Stromal cell of bone marrow (primary cell): ENCODE measurements around the gene ASB13.
"Not testable (repeated sequence)": the region's sequence is repeated elsewhere in the genome, so short reads cannot be mapped to it uniquely, and the experiment has no call there.

Experiments used
- DNase-seq: peaks from one replicate; pipeline ENCODE4 v3.0.0-alpha.2; 2012; ENCODE audit warnings: low read depth

The ASB13 gene

DNA sequence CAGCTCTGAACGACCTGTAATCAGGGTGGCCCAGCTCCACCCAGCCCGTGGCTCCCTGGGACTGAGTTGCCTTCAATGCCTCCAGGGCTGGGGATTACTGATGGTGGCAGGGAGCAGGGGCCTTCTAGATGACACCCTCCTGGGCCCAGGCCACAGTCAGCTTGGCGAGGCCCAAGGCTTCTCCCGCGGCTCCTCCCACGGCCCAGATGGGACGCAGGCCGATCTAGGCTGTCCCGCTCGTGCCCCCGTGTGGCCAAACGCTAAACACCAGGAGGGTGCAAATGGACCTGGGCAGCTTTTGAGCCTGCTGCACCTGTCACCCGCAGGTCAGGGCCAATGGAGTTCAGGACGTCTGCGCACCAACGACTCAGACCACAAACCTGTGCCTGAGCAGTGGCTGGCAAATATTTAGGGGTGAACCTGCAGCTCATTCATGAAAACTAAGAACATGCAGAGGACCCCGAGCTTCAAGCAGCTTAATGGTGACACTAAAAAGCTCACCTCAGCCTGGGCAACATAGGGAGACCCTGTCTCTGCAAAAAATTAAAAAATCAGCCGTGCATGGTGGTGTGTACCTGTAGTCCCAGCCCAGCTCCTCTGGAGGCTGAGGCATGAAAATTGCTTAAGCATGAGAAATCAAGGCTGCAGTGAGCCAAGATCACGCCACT, 43.2 kb downstream of the ASB13 start:
- peak; percentile 69 for DNase-seq

DNA sequence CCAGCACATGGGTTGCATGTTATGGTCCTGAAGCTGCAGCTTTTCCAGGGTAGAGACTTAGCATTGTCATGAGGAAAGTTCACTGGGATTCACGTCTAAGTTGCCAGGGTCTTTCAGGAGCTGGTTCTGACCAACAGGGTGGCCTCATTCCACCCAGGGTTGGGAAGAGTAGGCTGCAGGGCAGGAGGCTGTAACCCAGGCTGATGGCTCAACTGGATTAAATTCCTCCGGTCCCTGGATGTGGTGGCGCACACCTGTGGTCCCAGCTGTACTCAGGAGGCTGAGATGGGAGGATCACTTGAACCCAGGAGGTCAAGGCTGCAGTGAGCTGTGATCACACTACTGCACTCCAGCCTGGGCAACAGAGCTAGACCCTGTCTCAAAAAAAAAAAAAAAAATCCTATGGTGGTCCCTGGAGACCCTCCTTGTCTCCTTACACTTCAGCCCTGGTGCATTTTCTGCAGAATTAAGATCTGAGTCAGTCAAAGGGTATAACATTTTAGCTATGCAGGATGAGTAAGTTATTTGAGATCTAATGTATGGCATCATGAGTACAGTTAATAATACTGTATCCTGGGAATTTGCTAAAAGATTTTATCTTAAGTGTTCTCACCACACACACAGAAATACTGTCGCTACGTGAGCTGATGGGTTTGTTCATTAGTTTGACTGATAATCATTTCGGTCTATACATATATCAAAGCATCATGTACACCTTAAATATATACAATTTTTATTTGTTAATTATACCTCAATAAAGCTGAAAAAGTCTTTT, 44.0 kb downstream of the ASB13 start:
- DNase-seq, result no peak

DNA sequence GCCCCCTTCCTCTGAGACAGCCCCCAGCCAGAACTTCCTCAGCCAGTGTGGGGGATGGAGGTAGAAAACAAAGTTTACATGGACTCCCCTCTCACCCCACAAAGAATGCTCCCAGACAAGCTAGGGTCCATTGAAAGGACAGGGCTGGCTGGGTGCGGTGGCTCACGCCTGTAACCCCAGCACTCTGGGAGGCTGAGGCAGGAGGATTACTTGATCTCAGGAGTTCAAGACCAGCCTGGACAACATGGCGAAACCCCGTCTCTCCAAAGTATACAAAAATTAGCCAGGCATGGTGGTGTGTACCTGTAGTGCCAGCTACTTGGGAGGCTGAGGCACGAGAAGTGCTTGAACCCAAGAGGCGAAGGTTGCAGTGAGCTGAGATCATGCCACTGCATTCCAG, 45.0 kb downstream of the ASB13 start:
- DNase-seq, result not testable (repeated sequence)

DNA sequence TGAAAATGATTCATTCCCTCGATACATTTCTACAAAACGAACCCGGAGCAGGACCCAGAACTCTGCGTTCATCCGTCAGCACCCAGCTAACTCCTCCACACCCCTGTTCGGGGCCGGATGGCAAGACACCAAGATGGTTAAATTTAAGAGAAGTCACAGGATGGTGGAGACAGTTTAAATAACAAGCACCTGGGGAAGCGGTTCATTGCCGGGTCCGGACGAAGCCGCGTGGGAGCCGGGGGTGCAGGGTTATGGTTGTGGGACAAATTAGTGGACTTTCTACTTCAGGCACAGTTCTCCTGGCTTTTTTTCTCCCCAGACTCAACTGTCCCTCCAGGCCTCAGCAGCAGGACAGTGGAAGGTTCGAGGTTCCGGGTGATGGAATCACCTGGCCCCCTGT, 45.4 kb downstream of the ASB13 start:
- no peak for DNase-seq

DNA sequence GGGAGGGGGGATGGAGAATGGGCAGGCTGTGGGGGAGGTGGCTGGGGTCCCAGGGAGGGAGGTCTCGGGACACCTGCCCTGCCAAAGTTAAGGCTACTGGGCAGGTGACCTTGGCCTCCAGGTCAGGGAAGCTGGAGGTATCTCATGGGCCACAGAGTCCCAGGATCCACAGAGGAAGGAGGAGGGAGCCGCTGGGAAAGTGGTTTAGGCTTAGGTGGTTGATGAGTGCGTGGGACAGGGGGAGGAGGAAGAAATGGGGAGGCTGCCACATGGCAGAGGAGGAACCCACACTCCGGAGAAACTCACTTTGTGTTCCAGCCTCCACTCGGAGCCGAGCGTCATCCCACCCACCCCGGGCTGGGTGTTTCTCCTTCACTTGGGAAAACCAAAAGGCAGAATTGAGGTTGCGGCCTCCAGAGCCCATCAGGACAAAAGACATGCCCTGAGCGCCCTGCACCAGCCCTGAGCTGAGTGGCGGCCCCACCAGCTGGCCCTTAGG, 46.1 kb downstream of the ASB13 start:
- DNase-seq, result no peak

DNA sequence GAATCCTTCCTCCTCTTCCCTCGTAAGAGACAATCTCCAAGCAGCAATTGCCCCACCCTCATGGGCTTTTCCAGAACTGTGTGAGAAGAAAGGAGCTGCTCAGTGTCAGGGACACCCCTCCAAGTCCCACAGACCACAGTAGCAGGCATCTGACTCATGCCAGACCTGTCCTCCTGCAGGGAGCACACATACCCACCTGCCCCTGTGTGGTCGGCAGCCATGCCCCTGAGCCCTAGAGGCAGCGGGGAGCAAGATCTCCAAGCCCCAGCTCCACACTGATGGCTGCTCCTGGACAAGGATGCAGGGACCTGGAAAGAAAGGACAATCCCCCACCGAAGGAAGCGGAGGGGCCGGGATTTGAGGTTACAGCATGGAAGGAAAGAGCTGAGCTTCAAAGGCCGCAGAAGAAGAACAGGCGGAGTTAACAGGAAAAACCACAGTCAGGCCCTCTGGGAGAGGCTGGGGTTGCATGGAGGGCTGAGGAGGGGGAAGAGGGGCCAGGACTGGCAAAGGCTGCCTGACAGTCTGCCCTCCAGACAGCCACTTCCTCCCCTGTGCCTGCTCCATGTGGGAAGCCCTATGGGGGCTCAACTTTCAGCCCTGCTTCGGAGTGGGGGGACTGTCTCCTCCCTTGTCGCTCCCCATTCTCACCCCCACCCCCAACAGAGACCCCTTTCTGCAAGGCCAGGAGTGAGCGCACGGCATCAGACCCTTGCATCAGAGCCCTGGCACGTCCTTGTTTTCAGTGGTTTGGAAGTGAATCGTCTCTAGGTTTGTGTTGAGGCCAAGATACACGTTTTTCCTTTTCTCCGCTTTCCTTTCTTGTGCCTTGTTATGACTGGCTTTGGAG, 46.8 kb downstream of the ASB13 start:
- peak; percentile 83 for DNase-seq

DNA sequence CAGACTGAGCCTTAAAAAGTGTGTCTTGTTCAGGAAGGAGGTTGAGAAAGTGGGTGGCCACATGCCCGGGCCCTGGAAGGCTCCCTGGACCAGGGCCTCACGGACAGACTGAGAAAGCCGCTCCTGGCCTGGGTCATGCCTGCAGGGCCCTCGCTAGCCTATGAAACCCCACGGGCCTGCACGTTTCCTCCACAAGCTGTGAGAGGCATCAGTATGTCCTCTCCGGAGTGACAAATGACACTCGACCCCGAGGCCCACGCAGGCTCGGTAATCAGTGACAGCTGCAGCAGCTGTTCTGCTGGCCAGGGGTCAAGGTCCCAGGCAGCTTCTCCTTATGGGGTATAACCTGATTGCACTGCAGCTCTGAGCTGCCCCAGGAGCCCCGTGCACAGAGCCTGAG, 47.6 kb downstream of the ASB13 start:
- DNase-seq, result no peak

DNA sequence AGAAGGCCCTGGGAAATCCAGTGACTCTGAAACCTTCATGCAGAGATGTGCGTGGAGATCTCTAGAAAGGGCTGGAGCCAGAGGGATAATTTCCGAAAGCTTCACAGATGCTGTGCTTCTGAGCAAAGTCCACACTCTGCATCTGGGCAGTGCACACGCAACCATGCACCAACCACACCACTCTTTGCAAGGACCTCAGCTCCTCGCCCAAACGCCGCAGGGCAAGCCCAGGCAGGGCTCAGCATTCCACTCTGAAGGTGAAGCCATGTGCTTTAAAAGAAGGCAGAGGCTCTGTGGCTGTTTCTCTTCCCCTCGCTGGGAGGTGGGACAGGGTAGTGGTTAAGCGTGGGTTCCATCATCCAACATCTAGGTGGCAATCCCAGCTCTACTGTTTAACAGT, 48.4 kb downstream of the ASB13 start:
- DNase-seq, result no peak

DNA sequence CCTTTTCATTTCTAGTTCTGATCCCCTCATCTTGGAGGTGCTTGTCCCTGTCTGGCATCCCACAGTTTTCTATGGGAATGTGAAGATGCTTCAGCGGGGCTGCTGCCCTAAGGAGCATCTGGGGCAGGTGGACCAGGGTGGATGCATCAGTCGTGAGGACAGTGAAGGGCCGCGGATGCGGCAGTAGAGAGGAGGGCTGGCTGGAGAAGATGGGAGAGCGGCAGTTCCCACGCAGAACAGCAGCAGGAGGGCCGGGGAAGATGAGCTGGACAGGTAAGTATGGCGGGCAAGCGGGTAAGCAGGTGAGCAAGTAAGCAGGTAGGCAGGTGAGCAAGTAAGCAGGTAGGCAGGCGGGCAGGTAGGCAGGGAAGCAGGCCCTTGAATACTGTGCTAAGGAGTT, 48.9 kb downstream of the ASB13 start:
- DNase-seq, result no peak

DNA sequence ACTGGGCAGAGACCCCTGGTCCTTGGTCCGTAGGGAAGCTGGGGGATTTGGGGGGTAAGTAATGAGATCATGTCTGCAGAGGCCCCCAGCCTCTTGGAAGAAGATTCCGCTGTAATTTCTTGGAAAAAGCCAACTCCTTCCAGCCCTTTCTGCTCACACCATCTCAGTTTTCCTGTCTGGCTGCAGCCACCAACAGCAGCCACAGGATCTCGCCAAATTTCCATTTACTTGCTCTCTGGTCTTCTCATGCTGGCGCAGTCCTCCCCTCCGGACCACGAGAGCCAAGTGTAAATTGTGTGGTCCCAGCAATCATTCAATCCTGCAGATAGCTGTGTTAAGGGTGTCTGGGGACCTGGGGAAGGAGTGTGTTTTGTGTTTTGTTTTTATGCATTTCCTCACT, 49.6 kb downstream of the ASB13 start:
- DNase-seq, result no peak

DNA sequence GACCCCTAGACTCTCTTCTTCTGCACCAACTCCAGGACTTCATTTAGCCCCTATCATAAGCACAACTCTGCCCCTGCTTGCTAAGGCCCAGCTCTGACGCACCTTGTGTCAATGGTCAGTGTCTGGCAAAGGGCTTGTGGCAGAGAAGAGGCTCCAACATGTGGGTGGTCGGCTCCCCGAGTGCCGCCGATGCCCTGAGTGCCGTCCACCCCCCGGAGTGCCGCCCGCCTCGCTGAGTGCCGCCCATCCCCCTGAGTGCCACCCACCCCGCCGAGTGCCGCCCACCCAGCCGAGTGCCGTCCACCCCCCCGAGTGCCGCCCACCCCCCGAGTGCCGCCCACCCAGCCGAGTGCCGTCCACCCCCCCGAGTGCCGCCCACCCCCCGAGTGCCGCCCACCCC, 50.3 kb downstream of the ASB13 start:
- DNase-seq, result no peak

DNA sequence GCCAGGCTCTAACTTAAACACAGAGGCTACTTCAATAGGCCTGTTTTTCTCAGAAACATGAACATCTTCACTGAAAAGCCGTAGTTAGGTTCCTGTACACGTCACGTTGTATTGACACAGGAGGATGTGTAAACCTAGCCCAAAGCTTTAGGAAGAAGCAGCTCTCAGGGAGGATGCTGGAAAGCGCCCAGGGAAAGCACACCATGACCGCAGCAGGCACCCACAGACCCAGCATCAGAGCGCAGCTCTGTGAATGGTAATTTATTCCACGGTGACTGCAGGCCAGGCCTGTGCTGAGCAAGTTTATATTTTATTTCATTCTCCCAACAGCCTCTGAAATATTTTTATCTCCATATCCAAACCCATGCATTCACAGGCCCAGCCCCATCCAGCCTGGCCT, 51.1 kb downstream of the ASB13 start:
- DNase-seq, result peak; percentile 67

DNA sequence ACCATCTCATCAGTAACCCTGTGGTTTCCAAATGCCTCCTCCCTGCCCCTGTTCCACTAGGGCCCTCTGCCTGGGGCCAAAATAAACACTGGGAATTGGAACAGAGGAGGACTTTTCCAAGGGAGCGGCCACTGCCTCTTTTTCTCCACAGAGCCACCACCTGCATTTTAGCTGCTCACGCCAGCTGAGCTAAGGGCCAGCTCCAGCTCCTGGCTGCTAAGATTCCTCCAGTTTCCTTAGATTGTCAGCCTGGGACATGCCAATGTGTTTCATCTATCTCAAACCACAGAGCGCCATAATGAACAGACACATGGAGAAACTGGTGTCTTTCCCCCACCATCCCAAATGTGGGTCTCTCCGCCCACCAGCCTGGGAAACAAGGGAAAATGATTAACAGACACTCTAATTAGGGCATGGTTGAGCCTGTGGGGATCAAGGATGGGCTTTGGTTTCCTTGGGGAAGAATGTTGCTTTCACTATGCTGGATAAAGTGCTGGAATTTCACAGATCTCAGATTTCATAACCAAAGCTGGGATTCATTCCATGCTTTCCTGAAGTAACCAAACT, 52.2 kb downstream of the ASB13 start:
- no peak for DNase-seq

DNA sequence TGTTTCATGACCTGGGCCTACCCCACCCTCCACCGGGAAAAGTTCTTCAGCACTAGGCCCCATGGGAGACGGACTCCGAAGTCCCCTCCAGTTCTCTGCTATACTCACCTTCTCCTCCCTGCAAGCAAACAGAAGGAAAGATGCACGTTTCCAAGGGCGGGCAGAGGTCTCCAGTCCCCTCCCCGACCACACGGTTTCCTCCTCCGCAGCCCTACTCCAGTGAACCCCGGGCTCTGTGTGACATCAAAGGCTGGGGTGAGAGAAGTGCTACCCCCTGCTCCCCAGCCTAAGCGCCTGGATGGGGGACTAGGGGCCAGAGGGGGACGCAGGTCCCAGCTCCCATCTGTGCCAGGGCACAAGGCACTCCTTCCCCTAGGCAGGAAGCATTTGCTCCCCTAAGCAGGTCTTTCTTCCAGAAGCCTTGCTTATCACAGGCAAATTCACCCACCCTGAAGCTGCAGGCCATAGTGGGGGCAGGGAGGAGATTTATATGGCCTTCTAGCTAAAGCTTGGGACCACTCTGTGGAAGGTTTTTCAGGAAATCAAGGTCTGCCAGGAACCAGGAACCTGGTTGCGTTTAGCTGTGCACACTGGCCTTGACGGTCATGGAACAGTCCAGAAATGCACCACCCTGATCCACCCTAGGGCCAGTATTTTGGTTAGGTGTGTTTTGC, 52.8 kb downstream of the ASB13 start:
- DNase-seq, result no peak

DNA sequence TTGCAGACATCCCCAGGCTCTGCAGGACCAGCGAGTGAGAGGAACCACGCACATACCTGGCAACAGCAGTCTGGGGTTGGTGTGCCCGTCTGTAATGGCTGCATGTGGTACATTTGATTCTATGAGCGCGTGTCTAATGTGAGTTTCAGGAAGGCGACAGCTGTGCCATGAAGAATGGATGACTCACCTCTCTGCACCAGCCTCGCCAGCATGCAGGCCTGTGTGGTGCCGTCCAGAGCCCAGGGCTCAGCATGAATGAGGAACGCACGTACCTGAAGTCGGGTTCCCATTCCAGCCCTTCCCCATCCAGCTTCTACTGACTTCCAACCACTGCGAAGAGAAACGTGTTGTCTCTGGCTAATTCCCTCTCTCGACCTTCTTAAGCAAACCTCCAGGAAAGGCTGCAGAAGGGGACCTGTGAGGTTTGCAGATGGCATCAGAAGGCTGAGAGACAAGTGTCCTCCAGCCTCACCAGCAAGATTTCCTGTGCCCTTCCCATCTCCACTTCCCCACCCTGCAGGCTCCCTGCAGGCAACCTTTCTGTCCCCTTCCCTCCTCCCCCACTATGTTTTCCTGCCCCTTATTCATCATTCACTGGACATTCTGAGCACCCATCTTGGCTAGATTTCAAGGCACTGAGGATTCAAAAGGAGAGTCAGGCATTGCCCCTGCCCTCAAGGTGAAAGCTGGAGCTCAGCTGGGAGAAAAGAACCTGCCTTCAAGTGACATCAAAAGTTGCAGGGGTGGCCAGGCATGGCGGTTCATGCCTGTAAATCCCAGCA, 54.3 kb downstream of the ASB13 start:
- DNase-seq, result no peak

DNA sequence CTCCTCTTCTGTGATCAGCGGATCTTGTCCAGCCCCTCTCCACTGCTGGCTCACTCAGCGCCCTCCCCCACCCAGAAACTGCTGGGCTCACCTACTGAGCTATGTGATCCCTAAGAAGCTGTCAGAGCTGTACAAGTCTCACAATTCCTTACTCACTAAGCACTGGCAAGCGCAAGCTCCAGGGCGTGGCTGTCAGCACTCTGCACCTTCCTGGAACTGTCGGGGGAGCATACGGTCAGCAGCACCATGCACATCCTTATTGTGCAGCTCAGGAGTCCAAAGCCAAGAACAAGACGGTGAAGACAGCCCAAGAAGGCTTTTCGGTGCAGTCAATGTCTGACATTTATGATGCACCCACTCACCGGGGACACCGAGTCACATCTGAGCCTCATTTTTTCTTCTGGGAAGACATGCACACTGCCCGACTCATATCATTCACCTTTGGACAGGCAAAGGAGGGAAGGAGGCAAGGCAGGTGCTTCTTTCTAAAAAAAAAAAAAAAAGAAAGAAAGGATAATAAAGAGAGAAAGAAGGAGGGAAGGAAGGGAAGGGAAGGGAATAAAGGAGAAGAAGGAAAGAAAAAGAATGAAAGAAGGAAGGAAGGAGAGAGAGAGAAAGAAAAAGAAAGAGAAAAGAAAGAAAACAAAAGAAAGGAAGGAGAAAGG, 56.3 kb downstream of the ASB13 start:
- no peak for DNase-seq

DNA sequence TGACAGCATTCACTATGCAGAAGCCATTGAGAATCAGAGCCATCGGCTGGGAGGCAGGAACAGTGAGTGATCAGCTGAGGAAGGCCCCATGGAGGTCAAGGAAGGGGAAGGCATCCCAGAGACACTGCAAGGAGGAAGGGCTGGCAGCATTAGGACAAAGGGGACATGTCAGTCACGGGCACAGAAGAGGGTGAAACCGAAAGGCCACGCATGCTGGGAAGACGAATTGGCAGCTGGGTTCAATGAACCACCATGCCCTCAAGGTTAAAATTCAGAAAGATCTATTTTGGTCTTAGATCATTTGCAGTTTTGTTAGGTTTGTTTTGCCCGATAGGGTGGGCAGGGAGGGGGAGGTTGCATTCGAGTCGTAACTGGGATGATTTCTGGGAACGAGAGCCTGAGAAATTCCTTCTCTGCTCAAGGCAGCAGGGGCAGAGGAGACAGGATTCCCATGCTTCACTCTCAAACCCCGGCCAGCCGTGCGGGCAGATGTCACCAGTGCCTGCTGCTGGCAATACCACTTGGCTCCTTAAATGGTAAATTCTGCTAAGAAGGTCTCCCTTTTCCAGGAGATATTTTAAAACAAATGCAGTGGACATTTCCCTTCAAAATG, 57.7 kb downstream of the ASB13 start:
- DNase-seq, result no peak

DNA sequence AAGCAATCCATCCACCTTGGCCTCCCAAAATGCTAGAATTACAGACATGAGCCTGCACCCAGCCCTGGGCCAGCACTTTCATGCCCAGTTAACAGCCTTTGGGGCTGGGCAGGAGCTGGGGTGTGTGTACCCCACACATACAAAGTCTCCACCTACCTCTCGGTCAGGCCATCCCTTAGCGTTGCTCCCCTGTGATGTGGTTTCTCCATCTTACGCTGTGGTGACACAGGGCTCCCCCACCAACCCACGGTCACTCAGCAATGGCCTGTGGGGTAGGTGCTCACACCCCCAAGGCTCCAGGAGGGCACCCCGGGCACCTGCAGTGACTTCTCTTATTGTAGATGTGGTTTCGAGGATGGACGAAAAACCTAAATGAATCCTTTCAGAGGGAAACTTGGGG, 58.8 kb downstream of the ASB13 start:
- DNase-seq, result no peak

DNA sequence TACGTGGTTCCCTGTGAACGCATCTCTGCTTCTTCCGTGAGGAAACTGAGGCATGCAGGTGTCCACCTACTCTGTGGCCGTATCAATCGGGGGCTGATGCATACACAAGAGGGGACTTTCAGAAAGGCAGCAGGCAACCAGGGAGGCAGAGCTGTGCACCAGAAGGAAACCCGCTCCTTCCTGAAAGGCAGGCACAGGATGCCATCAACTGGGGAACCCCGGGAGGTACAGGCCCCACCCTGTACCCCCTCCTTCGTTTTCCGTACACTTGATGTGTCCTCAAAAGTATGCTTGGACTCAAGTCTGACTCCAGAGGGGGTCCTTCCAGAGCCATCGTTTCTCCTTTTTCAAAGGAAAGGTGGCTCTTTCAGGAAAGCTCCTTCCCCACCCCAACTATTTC, 59.5 kb downstream of the ASB13 start:
- no peak for DNase-seq

DNA sequence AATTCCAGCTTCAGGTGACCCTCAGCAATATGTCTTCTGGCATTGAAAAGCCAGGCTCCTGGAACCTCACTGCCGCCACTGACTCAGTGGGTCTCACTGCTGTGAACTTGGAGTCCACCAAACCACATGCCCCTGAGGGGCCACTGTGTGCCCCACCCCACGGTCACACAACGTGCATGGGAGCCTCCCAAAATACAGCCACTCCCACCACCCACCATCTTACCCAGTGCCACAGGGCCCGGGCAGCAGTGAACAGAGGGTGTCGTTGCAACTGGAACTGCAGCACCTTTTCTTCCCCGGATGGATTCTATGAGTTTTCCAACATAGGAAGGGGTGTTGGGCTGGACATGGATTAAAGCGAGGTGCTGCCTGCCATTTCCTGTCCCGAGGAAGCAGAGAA, 60.1 kb downstream of the ASB13 start:
- DNase-seq, result no peak
